NCI-H82 treated with DMSO at 0.1 percent for 48 hours (cell line): Measurements from ENCODE around the gene ADARB2.

Experiments used
- DNase-seq: peaks from one replicate; lab custom pipeline; 2025; ENCODE audit not compliant: unreplicated experiment; lab: John Stamatoyannopoulos, UW

Gene ADARB2

GRCh38 chr10:1573981-1574380 lies 163.3 kb downstream of the ADARB2 start:
- DNase-seq: no peak

GRCh38 chr10:1573334-1573969 lies 163.9 kb downstream of the ADARB2 start:
- DNase-seq: no peak

GRCh38 chr10:1572519-1573333 lies 164.6 kb downstream of the ADARB2 start:
- DNase-seq: no peak

GRCh38 chr10:1571587-1572237 lies 165.6 kb downstream of the ADARB2 start:
- no peak for DNase-seq

- DNase-seq: no peak
Measured at GRCh38 chr10:1570416-1571051, 166.8 kb downstream of the ADARB2 start.

- DNase-seq: no peak
Measured at GRCh38 chr10:1569208-1569607, 168.1 kb downstream of the ADARB2 start.

- no peak for DNase-seq
Measured at GRCh38 chr10:1567742-1568495, 169.4 kb downstream of the ADARB2 start.

- no peak for DNase-seq
Measured at GRCh38 chr10:1567152-1567551, 170.2 kb downstream of the ADARB2 start.

- DNase-seq: no peak
Measured at GRCh38 chr10:1564791-1565190, 172.5 kb downstream of the ADARB2 start.

- DNase-seq: no peak
Measured at GRCh38 chr10:1563028-1563427, 174.3 kb downstream of the ADARB2 start.

GRCh38 chr10:1561731-1562337 lies 175.5 kb downstream of the ADARB2 start:
- DNase-seq: no peak

- DNase-seq: no peak
Measured at GRCh38 chr10:1560535-1561192, 176.7 kb downstream of the ADARB2 start.

- DNase-seq: no peak
Measured at GRCh38 chr10:1559761-1560160, 177.6 kb downstream of the ADARB2 start.

GRCh38 chr10:1559311-1559710 lies 178.0 kb downstream of the ADARB2 start:
- DNase-seq: no peak

- no peak for DNase-seq
Measured at GRCh38 chr10:1558906-1559305, 178.4 kb downstream of the ADARB2 start.

- no peak for DNase-seq
Measured at GRCh38 chr10:1557081-1557480, 180.2 kb downstream of the ADARB2 start.

- no peak for DNase-seq
Measured at GRCh38 chr10:1556496-1556895, 180.8 kb downstream of the ADARB2 start.

- DNase-seq: no peak
Measured at GRCh38 chr10:1553951-1554350, 183.4 kb downstream of the ADARB2 start.

- DNase-seq: no peak
Measured at GRCh38 chr10:1552881-1553670, 184.2 kb downstream of the ADARB2 start.
